Measurements from ENCODE around the gene VGF.
"Not testable (repeated sequence)": the region's sequence is repeated elsewhere in the genome, so short reads cannot be mapped to it uniquely, and the experiment has no call there.

- TF ChIP-seq CTCF (IDR thresholded peaks at IDR 0.05); EZH2 (IDR thresholded peaks at IDR 0.05; ENCODE audit: borderline replicate concordance, insufficient read depth, low read depth, low read length, poor library complexity, severe bottlenecking): not testable (repeated sequence)
Measured at GRCh38 chr7:101121631-101121990, 43.8 kb downstream of the VGF start.

Measured in B cell (primary cell).